ENCODE results near the gene CDKN2A. TPM values are rescaled to one million over a fixed set of nuclear protein-coding genes. Genes with fewer than 3 reads are reported as not detected.

Gene CDKN2A
- total RNA-seq, 1 donor from 2014 or later, result not detected

DNA sequence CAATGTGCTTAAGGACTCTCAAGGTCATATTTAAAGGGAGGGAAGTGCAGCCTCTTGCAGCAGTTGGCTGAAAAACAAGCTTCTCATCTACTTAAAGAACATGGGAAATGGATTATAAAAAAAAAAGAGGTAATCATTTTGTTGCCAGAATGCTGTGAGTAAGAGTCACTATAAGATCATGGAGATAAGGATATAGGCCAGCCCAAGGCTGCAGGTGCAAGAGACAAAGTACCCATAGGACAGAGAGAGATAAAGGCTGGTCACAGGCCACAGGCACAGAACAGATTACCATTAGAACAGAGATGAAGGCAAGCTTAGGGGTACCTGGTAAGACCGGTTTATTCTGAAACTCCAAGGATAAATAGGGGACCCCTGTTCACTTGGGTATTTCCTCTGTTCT, 70.5 kb downstream of the CDKN2A start:
- H3K27ac Mint-ChIP-seq (ENCODE audit: unreplicated experiment), result no peak overlapping the region
- peaks cover 8% of the 10 kb centered on the region for H3K4me1 Mint-ChIP-seq (ENCODE audit: unreplicated experiment)
- no peak for DNase-seq (ENCODE audit: low spot score)
- no peaks in the 10 kb centered on the region for H3K27me3 Mint-ChIP-seq (ENCODE audit: unreplicated experiment)
- H3K36me3 Mint-ChIP-seq (ENCODE audit: low read depth, unreplicated experiment), result no peaks in the 10 kb centered on the region
- no peaks in the 10 kb centered on the region for H3K9me3 Mint-ChIP-seq (ENCODE audit: unreplicated experiment)
- no peak for TF ChIP-seq CTCF (IDR thresholded peaks at IDR 0.05; ENCODE audit: unreplicated experiment)
- H3K4me3 Mint-ChIP-seq (ENCODE audit: unreplicated experiment), result no peak overlapping the region

DNA sequence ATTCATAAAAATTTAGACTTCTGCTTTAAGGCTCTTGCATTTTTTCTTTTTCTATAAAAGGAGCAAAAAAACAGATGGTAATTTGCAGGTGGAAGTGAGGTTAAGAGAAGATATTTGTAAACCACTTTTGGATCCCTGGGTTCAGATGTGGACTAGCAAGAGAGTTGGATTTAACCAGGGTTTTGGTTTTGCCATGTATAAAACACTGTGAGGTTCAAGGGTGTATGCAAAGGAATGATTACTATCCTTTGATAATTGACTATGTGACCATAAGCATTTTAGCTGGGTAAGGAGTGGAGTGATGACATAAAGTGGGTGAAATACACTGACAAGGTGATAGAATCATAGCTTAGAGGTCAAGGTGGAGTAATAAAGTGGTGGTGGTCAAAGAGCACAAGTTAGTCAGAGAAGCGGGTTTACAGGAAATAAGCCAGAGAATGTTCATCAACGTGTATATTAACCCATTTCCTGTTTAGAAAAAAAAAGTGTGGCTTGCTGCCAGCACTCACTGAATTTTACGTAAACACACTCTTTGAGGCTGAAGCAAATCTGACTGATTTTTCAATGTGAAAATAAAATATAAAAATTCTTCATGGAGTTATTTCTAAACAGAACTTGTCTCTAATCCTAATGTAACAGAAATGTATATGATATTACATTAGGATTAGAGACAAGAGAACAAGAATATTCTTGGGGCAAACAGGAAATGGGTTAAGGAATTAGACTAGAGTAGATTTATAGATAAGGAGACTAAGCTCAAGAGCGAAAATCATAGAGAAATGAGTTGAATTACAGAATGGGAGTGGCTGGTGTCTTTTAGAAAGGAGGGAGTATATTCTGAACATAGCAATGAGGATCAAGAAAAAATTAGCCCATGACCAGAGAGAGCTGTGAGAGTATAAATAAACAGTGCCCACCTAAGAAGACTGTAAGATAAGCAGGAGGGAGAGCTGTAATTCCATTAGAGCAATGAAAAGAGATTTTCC, 74.5 kb downstream of the CDKN2A start:
- Mint-ChIP-seq H3K9me3 (ENCODE audit: unreplicated experiment) (no peaks in the 10 kb centered on the region), H3K4me1 (ENCODE audit: unreplicated experiment) (peaks cover 8% of the 10 kb centered on the region), H3K36me3 (ENCODE audit: low read depth, unreplicated experiment) (no peaks in the 10 kb centered on the region), H3K27ac (ENCODE audit: unreplicated experiment) (no peak overlapping the region), H3K4me3 (ENCODE audit: unreplicated experiment) (no peak overlapping the region), H3K27me3 (ENCODE audit: unreplicated experiment) (no peaks in the 10 kb centered on the region)
- DNase-seq (ENCODE audit: low spot score), result no peak
- TF ChIP-seq CTCF (IDR thresholded peaks at IDR 0.05; ENCODE audit: unreplicated experiment), result no peak

Other genes starting within 250 kb of the CDKN2A start
- 37.2 TPM for gene MTAP, start 191.8 kb downstream of the CDKN2A start, total RNA-seq (ENCODE audit: unreplicated experiment)
- gene CDKN2B-AS1, start 399 bp upstream of the CDKN2A start, total RNA-seq (ENCODE audit: unreplicated experiment), result 0.36 TPM
- 1.8 TPM for gene CDKN2B, start 14.9 kb upstream of the CDKN2A start, total RNA-seq (ENCODE audit: unreplicated experiment)

Measured in endothelial cell (in vitro differentiated cells).